GM19193 (cell line): ENCODE results near the gene PHACTR1.

Experiments
- POLR2A ChIP-seq: IDR thresholded peaks from 4 replicates; pipeline ENCODE4 v1.6.1; 2011; ENCODE audit not compliant: insufficient read depth, insufficient read length; ENCODE audit errors: extremely low read depth

Gene PHACTR1

DNA sequence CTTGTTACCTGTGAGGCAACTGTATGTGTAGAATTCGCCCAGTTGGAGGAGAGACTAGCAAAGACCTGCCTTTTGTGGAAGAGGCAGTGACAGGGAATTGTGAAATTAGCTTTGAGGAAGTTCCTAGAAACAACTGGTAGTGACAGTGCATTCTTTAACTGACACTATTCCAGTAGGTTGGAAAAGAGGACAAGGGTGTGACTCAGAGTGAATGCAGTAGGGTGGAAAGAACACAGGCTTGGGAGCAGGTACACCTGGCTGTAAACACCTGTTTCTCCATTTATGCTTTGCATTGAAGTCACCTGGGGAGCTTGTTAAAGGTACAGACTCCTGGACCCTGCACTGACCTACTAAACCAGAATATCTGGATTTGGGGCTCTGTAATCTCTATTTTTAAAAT is 295.7 kb downstream of the PHACTR1 start:
- no peak for TF ChIP-seq POLR2A

DNA sequence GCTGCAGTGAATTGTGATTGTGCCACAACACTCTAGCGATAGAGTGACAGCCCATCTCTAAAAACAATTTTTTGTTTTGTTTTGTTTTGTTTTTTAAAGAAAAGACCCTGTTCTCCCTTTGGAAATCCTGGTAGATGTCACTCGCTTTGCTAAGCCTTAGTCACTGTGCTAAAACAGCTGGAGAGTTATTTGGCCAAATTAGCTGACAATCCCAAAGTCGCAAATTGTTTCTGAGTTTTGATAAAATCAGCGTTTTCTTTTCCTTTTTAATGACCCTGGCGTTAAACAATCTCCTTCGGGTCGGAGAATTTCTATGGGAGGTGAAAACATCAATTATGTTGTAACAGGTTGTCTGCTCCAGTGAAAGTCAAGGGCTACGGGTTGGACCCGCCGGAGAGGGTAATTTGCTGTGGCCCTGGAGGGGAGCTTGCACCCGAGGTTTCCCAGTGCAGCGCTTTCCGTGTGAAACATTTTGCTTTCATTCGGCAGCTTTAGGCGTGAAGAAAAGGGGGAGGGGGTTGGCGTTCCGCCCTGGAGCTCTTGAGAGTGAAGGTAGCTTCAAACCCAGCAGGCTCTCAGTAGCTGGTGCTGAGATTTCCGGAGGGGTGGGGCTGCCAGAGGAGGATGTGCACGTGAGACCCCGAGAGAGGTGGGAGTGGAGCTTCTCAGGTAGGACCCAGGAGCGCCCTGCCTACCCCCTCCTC is 296.6 kb downstream of the PHACTR1 start:
- no peak for TF ChIP-seq POLR2A

GRCh38 chr6:13013681-13014503 is 297.3 kb downstream of the PHACTR1 start:
- TF ChIP-seq POLR2A, result no peak

GRCh38 chr6:13014504-13015378 is 298.2 kb downstream of the PHACTR1 start:
- TF ChIP-seq POLR2A, result no peak

GRCh38 chr6:13015379-13015681 is 298.8 kb downstream of the PHACTR1 start:
- no peak for TF ChIP-seq POLR2A

GRCh38 chr6:13024616-13025015 is 308.0 kb downstream of the PHACTR1 start:
- TF ChIP-seq POLR2A, result no peak

DNA sequence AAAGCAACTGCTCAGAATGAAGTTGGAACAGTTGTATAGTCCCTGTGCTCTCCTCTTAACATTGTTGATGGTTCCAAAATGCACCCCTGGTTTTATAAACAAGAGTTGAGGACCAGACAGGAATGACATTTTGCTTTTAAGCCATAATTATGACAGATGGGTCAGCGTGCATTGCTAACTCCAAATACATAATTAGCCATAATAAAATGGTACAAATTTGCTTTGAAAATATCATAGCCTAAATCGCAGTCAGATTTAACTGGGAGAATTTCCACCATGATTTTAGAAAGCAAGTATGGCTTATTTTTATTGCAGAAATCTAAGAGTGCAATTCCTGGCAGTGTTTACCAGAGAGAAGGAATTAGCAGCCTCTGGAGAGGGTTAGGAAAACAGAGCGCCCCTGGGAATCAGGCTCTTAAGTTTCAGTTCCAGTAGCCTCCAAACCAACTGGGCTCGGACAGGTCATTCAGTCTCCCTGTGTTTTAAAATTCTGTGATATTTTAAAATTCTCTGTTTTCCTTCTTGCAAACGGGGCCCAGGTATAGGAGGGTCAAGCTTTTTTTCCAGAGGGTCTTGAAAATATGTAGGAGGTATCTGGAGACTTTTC is 309.4 kb downstream of the PHACTR1 start:
- no peak for TF ChIP-seq POLR2A

DNA sequence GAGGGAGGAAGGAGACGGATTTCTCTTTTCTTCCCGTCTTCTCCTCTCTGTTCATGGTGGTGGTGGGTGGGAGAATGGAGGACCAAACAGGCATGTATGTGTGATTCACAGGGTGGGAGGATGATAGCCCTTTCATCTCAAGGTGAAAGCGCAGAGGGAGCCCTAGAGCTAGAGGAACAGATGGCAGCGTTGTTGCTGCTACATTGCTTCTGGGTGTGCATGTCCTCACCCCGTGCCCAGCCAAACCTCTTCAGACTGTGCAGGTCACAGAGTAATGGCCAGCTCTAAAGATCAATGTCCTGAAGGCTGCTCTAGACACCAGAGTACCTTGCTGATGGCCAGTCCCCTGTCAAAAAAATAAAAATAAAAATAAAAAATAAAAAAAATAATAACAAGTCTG is 310.0 kb downstream of the PHACTR1 start:
- no peak for TF ChIP-seq POLR2A

GRCh38 chr6:13027207-13027606 is 310.6 kb downstream of the PHACTR1 start:
- no peak for TF ChIP-seq POLR2A

DNA sequence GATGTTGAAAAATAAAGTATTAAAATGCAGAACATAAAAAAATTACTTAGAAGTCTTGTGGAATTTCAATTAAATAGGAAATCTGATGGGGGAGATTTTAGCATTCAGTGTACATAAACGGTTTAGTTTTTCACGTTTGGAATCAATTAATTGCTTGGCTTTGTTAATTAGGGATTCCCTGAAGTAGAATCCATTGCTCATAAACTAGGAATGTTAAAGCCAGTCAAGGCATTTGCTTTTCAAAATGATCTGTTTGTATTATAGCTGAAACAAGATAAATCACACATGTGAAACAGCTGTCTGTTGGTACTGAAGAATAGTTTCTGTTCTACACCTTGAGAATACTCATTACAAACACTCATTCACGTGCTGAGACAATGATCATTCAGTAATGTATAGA is 313.8 kb downstream of the PHACTR1 start:
- no peak for TF ChIP-seq POLR2A

GRCh38 chr6:13032566-13032965 is 316.0 kb downstream of the PHACTR1 start:
- no peak for TF ChIP-seq POLR2A

GRCh38 chr6:13033145-13033544 is 316.6 kb downstream of the PHACTR1 start:
- no peak for TF ChIP-seq POLR2A

GRCh38 chr6:13034316-13034715 is 317.7 kb downstream of the PHACTR1 start:
- TF ChIP-seq POLR2A, result no peak

DNA sequence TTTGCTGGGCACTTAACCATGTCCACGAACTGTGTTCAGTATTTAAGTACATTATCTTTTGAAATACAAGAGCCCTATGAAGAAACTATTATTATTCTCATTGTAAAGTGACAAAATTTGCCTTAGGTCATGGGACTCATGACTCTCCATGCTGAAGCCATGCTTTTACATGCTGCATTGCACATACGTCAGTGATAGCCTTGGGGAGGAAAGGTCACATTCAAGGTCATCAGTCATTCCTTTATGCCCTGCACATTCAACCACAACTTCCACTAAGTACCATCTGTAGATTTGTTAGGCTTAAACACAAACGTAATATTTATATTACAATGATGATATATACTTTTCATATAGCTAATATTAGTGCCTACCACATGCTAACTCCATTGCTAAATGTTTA is 319.0 kb downstream of the PHACTR1 start:
- TF ChIP-seq POLR2A, result no peak

DNA sequence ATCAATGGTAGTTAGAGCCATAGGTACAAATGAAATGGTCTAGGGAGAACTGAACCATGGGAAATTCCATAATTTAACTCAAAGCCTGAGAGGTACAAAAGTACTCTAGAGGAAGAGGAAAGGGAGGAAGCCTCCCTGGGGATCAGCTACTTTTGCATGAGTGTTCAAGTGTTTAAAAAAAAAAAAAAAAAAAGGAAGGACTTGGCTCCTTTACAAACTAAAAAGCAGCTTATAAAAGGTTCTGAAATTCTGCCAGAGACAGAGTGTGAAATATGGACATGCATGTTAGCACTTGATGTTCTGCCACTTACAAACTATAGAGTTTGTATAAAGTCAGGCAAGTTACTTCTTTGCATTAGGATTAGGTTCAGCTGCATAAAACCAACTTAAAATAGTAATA is 321.7 kb downstream of the PHACTR1 start:
- no peak for TF ChIP-seq POLR2A
